Neutrophil (primary cell): ENCODE data around the gene SEMA4F.

Experiments
- H3K27ac ChIP-seq: fragments of 200-600 bp; sonication (generic); 2 replicates; pipeline ENCODE4 v1.5.1; 2016; ENCODE audit warnings: mild to moderate bottlenecking, moderate library complexity
- H3K27me3 ChIP-seq: fragments of 200-600 bp; sonication (generic); 2 replicates; pipeline ENCODE4 v1.6.0; 2016; ENCODE audit warnings: mild to moderate bottlenecking
- H3K36me3 ChIP-seq: fragments of 200-600 bp; sonication (generic); 2 replicates; pipeline ENCODE4 v1.5.1; 2017
- H3K4me1 ChIP-seq, 2 experiments: fragments of 200-600 bp in 1 of 2; sonication (generic) in 1 of 2; 1 replicate in 1 of 2; 2 replicates in 1 of 2; pipeline versions ENCODE4 v1.5.1 to v1.6.1; 2013 to 2016; ENCODE audit warnings: low read depth in 1 of 2, low read length in 1 of 2, mild to moderate bottlenecking in 1 of 2, moderate library complexity in 1 of 2; ENCODE audit not compliant: control insufficient read depth in 1 of 2, insufficient read depth in 1 of 2
- H3K4me3 ChIP-seq, 2 experiments: fragments of 200-600 bp in 1 of 2; sonication (generic) in 1 of 2; 1 replicate in 1 of 2; 2 replicates in 1 of 2; pipeline ENCODE4 v1.5.1; 2013 to 2016; ENCODE audit warnings: low read depth in 1 of 2, low read length in 1 of 2, mild to moderate bottlenecking in 1 of 2, moderate library complexity in 1 of 2
- H3K9me3 ChIP-seq: fragments of 200-600 bp; sonication (generic); 2 replicates; pipeline ENCODE4 v1.5.1; 2016
- TF ChIP-seq, protein P1 (sequence below): fragments of 200-600 bp; sonication (generic); IDR thresholded peaks from 2 replicates; pipeline ENCODE4 v1.5.1; 2016; ENCODE audit warnings: antibody characterized with exemption

The SEMA4F gene

GRCh38 chr2:74695663-74696062, 41.6 kb downstream of the SEMA4F start:
- Histone ChIP-seq H3K27me3 (peaks cover 10% of the 10 kb centered on the region), H3K9me3 (no peaks in the 10 kb centered on the region), H3K36me3 (no peaks in the 10 kb centered on the region), H3K4me3 (no peak overlapping the region), H3K27ac (no peak overlapping the region), H3K4me1 (peaks cover 18 to 22% of the 10 kb centered on the region in 2 experiments)
- TF ChIP-seq, protein P1, sequence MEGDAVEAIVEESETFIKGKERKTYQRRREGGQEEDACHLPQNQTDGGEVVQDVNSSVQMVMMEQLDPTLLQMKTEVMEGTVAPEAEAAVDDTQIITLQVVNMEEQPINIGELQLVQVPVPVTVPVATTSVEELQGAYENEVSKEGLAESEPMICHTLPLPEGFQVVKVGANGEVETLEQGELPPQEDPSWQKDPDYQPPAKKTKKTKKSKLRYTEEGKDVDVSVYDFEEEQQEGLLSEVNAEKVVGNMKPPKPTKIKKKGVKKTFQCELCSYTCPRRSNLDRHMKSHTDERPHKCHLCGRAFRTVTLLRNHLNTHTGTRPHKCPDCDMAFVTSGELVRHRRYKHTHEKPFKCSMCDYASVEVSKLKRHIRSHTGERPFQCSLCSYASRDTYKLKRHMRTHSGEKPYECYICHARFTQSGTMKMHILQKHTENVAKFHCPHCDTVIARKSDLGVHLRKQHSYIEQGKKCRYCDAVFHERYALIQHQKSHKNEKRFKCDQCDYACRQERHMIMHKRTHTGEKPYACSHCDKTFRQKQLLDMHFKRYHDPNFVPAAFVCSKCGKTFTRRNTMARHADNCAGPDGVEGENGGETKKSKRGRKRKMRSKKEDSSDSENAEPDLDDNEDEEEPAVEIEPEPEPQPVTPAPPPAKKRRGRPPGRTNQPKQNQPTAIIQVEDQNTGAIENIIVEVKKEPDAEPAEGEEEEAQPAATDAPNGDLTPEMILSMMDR, result no peak

DNA sequence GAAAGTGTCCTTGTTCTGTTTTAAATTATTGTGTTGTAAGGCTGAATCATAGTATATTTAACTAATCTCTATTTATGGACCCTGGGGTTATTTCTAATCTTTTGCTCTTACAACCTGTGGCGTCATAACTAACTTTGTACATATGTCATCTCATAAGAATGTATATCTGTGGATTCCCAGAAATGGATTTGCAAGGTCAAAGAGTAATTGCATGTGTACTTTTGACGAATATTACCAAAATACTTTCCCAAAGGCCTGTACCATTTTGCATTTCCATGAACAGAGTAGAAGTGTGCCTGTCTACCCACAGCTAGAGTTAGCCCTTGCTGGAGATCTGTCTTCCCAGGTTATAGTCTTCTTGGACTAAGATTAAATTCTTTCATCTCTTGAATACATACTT, 42.8 kb downstream of the SEMA4F start:
- TF ChIP-seq, protein P1, result no peak
- no peak overlapping the region for H3K4me3 ChIP-seq
- H3K4me1 ChIP-seq, result peaks cover 18 to 22% of the 10 kb centered on the region in 2 experiments
- H3K27ac ChIP-seq, result no peak overlapping the region
- peaks cover 20% of the 10 kb centered on the region for H3K27me3 ChIP-seq
- no peaks in the 10 kb centered on the region for H3K9me3 ChIP-seq
- no peaks in the 10 kb centered on the region for H3K36me3 ChIP-seq

- TF ChIP-seq, protein P1, result no peak
- Histone ChIP-seq H3K9me3 (no peaks in the 10 kb centered on the region), H3K4me3 (no peak overlapping the region), H3K27me3 (peaks cover 29% of the 10 kb centered on the region), H3K4me1 (no peaks in the 10 kb centered on the region), H3K36me3 (no peaks in the 10 kb centered on the region), H3K27ac (no peak overlapping the region)
Observed at GRCh38 chr2:74700643-74701372, 46.8 kb downstream of the SEMA4F start.

DNA sequence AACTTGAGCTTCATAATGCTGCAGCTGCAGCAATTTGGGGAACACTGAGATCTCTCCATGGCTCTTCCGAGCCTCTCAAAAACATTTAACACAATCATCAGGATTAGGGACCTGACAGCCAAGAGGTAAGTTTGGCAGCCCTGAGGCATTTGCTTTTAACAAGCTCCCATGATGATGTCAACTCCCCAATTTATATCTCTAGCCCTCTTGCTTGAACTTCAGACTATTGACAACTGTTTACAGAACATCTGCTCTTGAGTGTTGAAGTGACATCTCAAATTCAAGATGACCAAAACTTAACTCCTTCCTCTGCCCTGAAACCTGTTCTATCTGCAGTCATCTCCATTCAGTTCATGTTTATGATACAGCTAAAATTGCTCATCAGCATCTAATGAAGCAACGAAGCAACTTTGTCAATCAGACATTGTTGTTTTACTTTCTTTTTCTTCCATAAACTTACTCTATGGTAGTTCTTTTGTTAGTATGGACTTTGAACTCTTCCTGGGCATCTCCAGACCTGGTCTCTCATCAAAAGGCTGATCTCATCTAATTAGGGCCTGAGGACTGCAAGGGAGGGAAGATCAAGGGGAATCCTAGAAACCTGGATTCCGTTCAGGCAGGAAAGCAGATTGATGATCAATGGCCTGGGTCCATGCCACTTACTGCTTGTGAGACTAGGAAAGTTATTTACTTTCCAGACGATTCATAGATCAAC, 48.1 kb downstream of the SEMA4F start:
- Histone ChIP-seq H3K9me3 (no peaks in the 10 kb centered on the region), H3K27ac (no peak overlapping the region), H3K4me3 (no peak overlapping the region), H3K27me3 (peaks cover 29% of the 10 kb centered on the region), H3K36me3 (no peaks in the 10 kb centered on the region), H3K4me1 (no peaks in the 10 kb centered on the region)
- TF ChIP-seq, protein P1, result no peak

DNA sequence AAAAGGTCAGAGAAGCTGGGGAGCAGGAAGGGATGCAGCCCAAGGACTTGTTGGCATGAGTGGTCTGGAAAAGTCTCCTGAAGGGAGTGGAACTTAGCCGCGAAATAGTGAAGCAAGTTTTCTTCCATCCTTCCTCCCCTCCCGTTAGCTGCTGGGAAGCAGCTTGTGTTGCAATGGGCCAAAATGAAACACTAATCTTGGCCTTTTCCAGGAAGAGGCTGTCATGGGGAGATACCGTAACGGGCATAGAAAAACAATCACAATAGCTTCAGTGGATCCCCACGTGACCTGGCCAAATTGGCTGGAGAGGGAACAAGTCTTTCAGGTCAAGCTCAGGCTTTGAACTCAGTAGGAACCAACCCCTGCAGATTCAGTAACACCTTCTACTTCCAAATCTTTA, 49.3 kb downstream of the SEMA4F start:
- Histone ChIP-seq H3K27me3 (peaks cover 29% of the 10 kb centered on the region), H3K36me3 (no peaks in the 10 kb centered on the region), H3K4me3 (no peak overlapping the region), H3K9me3 (no peaks in the 10 kb centered on the region), H3K4me1 (no peaks in the 10 kb centered on the region), H3K27ac (no peak overlapping the region)
- TF ChIP-seq, protein P1, result no peak
